HG03558 (cell line): Measurements from ENCODE around the gene PEX5L.
"Not testable (repeated sequence)": the region's sequence is repeated elsewhere in the genome, so short reads cannot be mapped to it uniquely, and the experiment has no call there.

Source experiments
- ATAC-seq: cut with Tn5 transposase; IDR thresholded peaks from one replicate; pipeline ENCODE4 v1.9.1; 2021; ENCODE audit warnings: moderate number of reproducible peaks; ENCODE audit not compliant: unreplicated experiment; ENCODE audit errors: extremely low read depth

The PEX5L gene

DNA sequence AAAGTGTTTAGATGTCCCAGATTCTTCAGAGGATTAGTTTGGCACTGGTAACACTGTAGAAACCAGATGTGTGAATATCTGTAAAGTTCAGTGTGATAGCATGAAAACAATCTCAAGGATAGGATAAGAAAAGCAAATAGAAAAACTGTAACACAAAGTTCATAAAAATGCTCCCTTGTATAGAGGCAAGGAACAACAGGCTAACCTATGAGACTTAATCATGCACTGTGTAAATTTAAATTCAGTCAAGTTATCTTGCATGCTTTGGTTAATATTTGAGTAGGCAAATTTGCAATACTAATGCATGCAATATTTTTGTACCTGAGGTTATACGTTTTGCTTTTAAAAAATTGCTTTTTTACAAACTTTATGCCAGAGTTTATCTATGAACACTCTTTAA lies 239.5 kb downstream of the PEX5L start:
- no peak for ATAC-seq

GRCh38 chr3:179796421-179796820 lies 240.3 kb downstream of the PEX5L start:
- no peak for ATAC-seq

- ATAC-seq, result no peak
Measured at GRCh38 chr3:179794355-179794754, 242.4 kb downstream of the PEX5L start.

GRCh38 chr3:179791793-179792192 lies 244.9 kb downstream of the PEX5L start:
- no peak for ATAC-seq

- no peak for ATAC-seq
Measured at GRCh38 chr3:179788996-179789395, 247.7 kb downstream of the PEX5L start.

DNA sequence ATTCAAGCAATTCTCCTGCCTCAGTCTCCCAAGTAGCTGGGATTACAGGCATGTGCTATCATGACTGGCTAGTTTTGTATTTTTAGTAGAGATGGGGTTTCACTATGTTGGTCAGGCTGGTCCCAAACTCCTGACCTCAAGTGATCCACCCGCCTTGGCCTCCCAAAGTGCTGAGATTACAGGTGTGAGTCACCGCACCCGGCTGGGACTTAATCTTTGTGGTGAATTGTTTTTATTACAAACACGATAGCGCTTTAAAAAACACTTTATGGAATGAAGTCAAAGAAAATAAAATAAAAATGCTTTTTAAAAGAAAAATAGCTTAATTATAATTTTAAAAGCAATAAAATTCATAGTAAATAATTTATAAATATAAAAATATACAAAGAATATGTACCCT lies 253.9 kb downstream of the PEX5L start:
- not testable (repeated sequence) for ATAC-seq

DNA sequence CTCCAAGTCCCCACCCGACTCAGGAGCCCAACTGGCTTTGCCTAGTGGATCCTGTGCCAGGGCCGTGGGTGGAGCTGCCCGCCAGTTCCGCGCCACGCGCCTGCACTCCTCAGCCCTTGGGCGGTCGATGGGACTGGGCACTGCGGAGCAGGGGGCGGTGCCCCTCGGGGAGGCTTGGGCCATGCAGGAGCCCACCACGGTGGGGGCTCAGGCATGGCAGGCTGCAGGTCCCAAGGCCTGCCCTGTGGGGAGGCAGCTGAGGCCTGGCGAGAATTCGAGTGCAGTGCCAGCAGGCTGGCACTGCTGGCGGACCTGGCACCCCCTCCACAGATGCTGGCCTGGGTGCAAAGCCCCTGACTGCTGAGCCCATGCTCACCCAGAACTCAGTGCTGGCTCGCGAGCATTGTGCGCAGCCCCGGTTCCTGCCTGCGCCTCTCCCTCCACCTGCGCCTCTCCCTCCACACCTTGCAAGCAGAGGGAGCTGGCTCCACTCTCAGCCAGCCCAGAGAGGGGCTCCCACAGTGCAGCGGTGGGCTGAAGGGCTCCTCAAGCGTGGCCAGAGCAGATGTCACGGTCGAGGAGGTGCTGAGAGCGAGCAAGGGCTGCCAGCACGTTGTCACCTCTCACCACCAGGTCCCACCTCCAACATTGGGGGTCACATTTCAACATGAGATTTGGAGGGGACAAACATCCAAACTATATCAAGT lies 261.2 kb downstream of the PEX5L start:
- no peak for ATAC-seq

GRCh38 chr3:179772297-179772696 lies 264.4 kb downstream of the PEX5L start:
- no peak for ATAC-seq

DNA sequence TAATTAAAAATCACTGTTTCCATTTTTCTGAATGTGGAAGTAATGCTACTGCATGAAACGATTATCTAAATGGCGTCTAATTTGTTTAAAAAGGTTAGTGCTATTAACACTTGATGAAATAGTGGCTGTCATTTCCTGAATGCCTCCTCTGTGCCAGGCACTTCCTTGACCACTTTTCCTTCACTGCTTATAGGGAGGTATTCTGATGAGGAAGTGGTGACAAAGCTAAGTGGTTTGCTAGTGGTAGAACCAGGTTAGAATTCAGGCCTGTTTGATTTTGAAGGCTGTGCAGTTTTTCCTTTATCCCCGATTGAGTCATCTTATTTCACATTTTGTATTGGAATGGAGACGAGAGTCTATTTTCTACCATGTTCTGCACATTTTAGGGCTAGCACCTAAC lies 264.9 kb downstream of the PEX5L start:
- ATAC-seq, result no peak

DNA sequence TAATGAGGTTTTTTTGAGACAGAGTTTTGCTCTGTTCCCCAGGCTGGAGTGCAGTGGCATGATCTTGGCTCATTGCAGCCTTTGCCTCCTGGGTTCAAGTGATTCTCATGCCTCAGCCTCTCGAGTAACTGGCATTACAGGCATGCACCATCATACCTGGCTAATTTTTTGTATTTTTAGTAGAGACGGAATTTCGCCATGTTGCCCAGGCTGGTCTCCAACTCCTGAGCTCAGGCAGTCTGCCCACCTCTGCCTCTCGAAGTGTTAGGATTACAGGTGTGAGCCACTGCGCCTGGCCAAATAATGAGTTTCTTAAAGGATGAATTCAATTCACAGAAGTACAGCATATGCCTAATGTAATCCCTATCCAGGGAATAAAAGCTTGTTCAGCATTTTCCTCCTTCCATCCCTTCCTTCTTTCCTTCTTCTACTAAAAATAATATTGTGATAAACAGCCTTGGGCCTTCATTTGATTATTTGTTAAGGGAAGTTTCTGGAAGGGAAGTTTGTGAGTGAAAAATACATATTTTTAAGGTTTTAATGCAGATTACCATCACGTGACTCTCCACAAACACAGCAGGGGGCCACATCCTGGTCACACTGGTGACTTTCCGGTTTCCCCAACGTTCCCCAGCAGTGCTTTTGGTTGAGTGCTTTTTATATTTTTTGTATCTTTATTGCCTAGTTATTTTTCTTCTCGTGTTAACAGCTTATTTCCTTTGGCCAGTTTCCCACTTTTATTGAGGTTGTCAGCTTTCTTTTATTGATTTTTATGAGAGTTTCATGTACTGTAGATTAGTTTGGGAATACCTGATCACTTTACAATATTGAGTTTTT lies 267.1 kb downstream of the PEX5L start:
- no peak for ATAC-seq

DNA sequence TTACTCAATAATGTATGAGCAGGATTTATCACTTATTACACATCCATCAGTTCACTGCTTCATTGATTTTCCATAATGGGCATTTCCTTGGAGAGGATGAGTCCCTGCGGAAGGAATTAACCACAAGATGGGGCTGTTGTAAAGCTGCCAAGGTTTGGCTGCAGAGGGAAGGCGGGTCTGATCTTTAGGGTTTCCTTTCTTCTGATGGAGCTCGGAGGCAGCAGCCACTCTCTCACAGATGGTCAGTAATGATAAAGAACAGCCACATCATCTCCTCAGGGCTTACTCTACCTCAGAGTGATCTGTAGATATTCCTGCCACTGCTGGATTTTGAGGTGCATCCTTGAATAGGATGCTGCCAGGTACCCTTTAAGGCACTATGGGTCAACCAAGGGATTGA lies 268.7 kb downstream of the PEX5L start:
- ATAC-seq, result no peak

DNA sequence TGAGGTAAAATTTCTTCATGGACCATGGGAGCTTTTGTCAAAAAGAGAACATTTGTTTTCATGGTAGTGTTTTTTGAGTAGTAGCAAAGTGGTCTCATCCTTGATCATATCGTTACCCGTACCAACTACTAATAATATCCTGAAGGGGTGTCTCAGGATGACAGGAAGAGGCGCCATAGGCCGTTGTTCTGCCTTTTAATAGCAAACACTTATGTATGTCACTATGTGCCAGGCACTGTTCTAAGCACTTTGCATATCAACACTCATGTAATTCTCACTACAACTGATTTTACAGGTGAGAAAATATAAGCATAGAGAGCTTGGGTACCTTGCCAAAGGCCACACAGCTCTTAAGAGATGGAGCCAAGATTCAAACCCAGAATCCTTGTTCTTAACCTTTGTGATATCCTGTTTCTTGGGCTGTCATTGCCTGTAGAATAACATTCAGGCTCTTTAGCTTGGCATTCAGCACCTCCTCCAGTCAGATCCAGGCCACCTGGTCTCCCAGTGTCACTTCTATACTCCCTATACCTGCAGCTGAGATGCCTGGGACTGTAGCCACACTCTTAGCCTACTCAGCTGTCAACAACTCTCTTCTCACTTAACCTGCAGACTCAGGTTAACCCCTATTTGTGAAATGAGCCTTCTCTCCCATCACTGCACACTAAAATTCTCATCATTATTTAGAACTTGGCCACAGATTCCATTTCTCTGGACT lies 270.2 kb downstream of the PEX5L start:
- ATAC-seq, result no peak

GRCh38 chr3:179765396-179765795 lies 271.3 kb downstream of the PEX5L start:
- ATAC-seq, result no peak

DNA sequence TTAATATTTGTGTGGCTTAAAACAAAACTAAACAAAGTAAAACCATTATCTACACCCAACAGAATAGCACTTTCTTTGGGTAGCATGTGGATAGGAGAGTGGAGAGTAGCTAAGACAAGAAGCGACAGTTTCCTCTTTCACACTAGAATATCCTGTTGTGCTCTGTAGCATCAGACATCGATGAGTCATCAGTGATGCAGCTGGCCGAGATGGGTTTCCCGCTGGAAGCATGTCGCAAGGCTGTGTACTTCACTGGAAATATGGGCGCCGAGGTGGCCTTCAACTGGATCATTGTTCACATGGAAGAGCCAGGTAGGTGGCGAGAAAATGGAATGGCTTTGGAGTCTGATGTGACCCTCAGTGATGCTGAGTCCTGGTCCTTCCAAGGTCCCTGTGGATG lies 275.8 kb downstream of the PEX5L start:
- ATAC-seq, result no peak

DNA sequence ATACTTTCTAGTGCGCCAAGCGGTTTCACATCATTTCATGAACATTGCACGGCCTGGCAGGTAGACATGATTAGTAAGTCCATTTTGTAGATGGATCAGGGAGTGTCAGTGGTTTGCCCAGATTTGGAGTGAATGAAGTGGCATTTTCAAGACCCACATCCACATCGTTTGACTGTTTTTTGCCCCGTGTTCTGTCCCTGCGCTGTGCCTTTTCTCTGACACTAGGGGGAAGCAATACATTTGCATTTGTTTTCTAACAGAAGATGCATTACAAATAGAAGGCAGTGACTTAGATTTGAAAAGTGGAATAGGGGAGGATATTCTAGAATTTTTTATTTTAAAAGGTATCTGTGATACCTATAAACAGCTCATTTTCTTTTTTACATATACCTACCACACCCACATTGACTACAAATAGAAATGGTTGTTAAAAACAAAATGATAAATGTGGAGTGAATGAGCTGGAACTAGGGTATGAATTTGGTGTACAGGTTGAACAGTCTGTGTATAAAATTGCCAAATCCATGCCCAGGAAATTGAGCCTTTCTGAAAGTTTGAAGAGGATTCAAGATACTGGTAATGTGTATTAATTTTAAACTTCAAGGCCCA lies 285.9 kb downstream of the PEX5L start:
- peak; percentile 59 for ATAC-seq

DNA sequence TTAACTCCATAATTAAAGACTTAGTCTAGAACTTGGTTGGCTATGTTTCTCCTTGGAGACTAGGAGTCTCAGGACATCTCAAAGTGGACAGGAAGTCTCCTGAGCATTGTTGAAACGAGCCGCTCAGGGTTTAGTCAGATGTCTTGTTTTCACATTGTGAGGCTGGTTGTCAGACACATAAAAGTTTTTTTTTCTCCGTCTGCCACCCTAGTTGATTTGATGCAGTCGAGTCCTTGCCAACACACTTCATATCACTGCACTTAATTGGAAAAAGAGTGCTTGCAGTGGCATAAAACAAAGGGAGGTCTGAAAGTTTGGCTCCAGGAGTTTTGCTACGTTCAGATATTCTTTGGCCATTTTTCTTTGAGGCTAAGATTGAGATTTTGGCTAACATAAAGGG lies 291.0 kb downstream of the PEX5L start:
- ATAC-seq, result no peak

DNA sequence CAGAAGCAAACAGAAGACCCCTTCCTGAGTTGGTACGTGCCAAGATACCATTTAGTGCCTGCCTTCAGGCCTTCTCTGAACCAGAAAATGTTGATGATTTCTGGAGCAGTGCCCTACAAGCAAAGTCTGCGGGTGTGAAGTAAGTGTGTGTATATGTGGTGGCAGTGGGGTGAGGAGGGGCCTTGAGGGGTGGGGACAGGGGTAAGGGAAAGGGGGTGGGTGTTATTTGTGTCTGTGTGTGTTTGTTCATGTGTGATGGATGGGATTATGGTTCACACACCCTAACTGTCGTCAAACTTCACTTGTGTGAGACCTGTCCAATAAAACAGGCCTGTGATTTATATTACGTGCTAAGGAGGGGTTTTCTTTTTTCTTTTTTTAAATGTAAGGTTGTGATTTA lies 291.7 kb downstream of the PEX5L start:
- no peak for ATAC-seq
